HG03521 (cell line): ENCODE measurements around the gene SRCIN1.
"Not testable (repeated sequence)": the region's sequence is repeated elsewhere in the genome, so short reads cannot be mapped to it uniquely, and the experiment has no call there.

Experiments
- ATAC-seq: cut with Tn5 transposase; IDR thresholded peaks from one replicate; pipeline ENCODE4 v1.9.1; 2021; ENCODE audit warnings: mild to moderate bottlenecking, moderate library complexity; ENCODE audit not compliant: unreplicated experiment

SRCIN1 gene

DNA sequence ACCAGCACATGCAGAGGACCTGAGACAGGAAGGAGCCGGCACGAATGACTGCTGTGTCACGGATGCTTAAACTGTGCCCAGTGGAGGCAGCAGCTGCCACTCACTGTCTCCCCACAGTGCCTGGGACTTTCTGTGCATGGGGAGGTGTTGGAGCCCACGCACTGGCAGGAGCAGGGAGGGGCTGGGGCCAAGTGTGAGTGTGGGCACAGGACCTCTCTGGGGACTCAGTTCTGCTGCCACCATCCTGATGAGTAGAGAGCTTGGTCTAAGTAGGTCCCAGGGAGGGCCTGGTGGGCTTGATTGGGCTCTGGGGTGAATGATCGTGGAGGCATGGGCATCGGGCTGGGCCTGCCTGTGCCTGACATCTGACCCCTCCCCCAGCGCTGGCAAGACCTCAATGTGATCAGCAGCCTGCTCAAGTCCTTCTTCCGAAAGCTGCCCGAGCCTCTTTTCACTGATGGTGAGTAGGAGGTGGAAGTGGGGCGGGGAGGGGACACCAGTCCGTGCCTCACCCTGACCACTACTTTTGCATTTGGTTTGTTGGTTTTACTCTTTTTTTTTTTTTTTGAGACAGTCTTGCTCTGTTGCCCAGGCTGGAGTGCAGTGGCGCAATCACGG, 120.0 kb downstream of the SRCIN1 start:
- ATAC-seq: peak; percentile 80

DNA sequence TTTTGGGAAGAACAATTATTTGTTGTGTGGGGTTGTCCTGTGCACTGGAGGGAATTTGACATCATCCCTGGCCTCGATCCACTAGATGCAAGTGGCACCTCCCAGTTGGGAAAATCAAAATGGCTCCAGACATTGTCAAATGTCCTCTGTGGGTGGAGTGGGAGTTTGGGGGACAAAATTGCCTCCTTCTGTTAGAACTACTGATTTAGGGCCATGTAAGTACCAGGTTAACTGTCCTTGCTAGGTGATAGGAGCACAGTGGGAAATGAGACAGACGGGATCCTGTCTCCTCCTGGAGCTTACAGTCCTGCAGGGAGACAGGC, 120.6 kb downstream of the SRCIN1 start:
- no peak for ATAC-seq

DNA sequence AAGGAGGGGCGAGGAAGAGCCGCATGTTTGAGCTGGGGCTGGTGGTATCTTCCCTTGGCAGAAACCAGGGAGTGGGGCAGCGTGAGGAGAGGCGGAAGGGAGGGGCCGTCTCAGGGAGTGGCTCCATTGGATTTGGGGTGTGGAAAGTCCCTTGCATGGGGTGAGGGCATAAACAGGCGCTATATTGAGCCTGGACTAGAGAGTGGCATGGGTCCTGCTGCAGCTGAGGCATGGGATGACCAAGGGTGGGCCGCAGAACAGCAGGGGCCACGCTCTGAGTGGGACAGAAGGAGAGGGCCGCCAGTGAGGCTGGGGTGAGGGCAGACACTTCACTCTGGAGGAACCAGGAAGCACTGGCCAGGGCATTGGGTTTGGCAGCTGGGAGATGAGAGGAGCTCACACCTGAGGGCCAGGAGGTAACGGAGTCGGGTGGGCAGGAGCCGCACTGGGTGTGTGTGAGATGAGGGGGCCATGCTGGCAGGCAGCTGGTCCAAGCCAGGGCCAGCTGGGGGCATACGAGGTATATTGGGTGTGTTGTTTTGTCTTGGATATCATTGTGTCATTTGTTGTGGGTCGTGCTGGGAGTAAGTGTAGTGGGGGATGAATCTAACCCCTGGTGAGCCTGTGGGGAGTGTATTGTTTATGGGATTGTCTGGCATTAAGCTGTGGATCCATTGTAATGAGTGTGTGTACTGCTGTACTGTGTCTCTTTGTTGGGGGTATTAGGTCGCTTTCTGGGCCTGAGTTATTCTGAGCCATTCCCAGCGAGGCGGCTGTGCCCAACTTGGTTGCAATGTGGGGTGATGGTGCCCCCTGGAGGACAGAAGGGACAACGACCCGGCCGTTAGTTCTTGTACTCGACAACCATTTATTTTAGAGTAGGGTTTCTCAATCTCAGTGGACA, 121.3 kb downstream of the SRCIN1 start:
- ATAC-seq: not testable (repeated sequence)

DNA sequence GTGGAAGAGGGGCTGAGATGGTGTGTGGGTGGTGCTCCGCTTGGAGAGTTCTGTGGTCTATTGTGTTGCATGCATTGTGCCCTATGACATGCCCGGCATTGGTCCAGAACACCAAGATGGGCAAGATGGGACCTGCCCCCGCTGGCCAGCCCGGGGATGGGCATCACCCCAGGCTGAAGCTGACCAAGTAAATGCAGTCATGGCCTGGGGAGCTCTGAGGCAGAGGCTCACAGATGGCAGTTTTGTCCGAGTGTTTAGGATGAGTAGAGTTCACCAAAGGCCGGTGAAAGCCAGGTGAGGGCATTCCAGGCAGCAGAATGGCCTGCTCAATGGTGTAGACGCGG, 123.1 kb downstream of the SRCIN1 start:
- not testable (repeated sequence) for ATAC-seq

DNA sequence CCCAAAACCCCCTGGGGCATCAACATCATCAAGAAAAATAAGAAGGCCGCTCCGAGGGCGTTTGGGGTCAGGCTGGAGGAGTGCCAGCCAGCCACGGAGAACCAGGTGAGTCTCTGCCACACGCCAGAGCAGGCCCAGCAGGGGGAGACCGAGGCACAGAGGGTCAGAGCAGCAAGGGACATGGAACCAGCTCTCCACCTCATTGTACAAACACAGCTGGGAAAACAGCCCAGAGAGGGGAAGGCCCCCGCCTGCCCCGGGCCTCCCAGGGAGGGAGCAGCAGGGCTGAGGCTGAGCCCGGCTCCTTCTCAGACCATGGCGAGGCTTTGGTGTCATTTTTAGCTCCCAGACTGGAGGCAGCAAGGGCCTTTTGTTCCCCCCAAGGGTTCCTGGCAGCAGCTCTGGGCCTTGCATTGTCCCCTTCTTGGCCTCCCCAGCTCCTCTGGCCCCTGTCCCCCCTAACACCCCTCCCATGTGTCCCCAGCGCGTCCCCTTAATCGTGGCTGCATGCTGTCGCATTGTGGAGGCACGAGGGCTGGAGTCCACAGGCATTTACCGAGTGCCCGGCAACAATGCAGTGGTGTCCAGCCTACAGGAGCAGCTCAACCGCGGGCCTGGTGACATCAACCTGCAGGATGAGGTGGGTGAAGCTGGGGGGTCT, 123.6 kb downstream of the SRCIN1 start:
- not testable (repeated sequence) for ATAC-seq
